Kidney (tissue), 14 donors: Measurements from ENCODE around the gene RIMBP2. TPM values are rescaled to one million over a fixed set of nuclear protein-coding genes. Genes with fewer than 3 reads are reported as not detected.

Experiments used
- DNase-seq, 5 donors: peaks; one replicate each; pipeline ENCODE4 v3.0.0-alpha.2; 2013 to 2020
- FAIRE-seq: peaks from 2 replicates; lab custom pipeline; 2012; peaks lifted over from hg19 to GRCh38; lab: Jason Lieb, UNC
- H3K27ac ChIP-seq, 2 donors: one replicate each; pipeline ENCODE4 v1.7.0; 2013; ENCODE audit warnings: low read depth in 2 of 2, low read length in 2 of 2, inconsistent platforms in 1 of 2
- H3K27me3 ChIP-seq: one replicate; pipeline ENCODE4 v1.7.1; 2013; ENCODE audit warnings: low read length, inconsistent platforms; ENCODE audit not compliant: control insufficient read depth, insufficient read depth
- H3K36me3 ChIP-seq, 3 donors: one replicate each; pipeline versions ENCODE4 v1.7.0 to v1.7.1; 2013; ENCODE audit warnings: low read length in 3 of 3, control low read depth in 1 of 3, inconsistent platforms in 1 of 3; ENCODE audit not compliant: insufficient read depth in 3 of 3, control insufficient read depth in 2 of 3
- H3K4me1 ChIP-seq, 3 donors: one replicate each; pipeline versions ENCODE4 v1.7.0 to v1.7.1; 2013; ENCODE audit warnings: low read length in 3 of 3, inconsistent platforms in 1 of 3, low read depth in 1 of 3; ENCODE audit not compliant: control insufficient read depth in 2 of 3, insufficient read depth in 2 of 3
- H3K4me3 ChIP-seq, 3 donors: one replicate each; pipeline versions ENCODE4 v1.7.0 to v1.8.1; 2013; ENCODE audit warnings: low read length in 3 of 3, control low read depth in 1 of 3, inconsistent platforms in 1 of 3
- H3K9ac ChIP-seq, 3 donors: one replicate each; pipeline versions ENCODE4 v1.7.0 to v1.7.1; 2013; ENCODE audit warnings: low read length in 3 of 3, control low read depth in 1 of 3, inconsistent platforms in 1 of 3
- H3K9me3 ChIP-seq, 3 donors: one replicate each; pipeline versions ENCODE4 v1.7.0 to v1.7.1; 2013; ENCODE audit warnings: low read length in 3 of 3, control low read depth in 1 of 3, inconsistent platforms in 1 of 3; ENCODE audit not compliant: control insufficient read depth in 2 of 3, insufficient read depth in 1 of 3
- intact Hi-C: fragments of 100-400 bp; cut with DNase I; formaldehyde crosslinking; loops from one replicate; pipeline ENCODE4 v1.11.1; 2022
- polyA plus RNA-seq: library from polyadenylated mRNA; stranded (reverse); fragments of 350-450 nt; fragmentation: Illumina TruSeq; extraction: RNeasy Lipid Tissue Mini Kit (QIAGEN cat#74804); gene quantifications from one replicate; pipeline ENCODE4 v1.2.3, GENCODE V29; 2014; ENCODE audit warnings: low read depth, low replicate concordance; ENCODE audit not compliant: insufficient read depth
- total RNA-seq: library from RNA; stranded (reverse); fragmentation: NEBNext Ultra II Directional; extraction: Animal tissue kit (Norgen Biotek cat#: 25700); gene quantifications from one replicate; pipeline ENCODE4 v1.2.1, GENCODE V29; 2021
- TF ChIP-seq, protein P1 (sequence below): IDR thresholded peaks from 3 replicates; pipeline ENCODE4 v1.5.1; 2012; ENCODE audit warnings: mild to moderate bottlenecking, moderate library complexity, borderline replicate concordance; ENCODE audit not compliant: insufficient read depth; ENCODE audit errors: extremely low read depth
- donor health status: control.
- donor health status: control.
- donor health status: control.
- donor health status: control.
- donor health status: control.
- donor health status: DM: yes; HTN: yes; CAD: no.
- donor health status: Normal renal cell carcinoma (clear cell type).

Gene RIMBP2
- total and polyA plus RNA-seq, 2 donors from 2014 or later, result 2.8 to 51.7 TPM

DNA sequence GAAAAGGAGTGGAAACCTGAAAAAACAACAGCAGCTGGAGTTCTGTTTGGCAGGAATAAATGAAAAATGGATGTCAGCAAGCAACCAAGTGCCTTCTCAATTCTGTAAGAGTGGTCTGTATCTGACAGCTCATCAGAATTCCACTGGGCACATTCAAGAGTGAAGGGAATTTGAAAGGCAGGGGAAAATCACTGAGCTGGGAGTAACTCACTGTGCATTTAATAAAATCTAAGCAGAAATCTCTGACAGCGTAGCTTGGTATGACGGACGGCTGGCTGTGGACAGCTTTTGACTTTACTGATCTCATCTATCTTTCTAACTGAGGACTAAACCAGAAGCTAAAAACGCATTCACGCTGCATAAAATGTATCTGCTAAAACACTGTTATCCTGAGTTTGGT is 153.4 kb downstream of the RIMBP2 start:
- no peaks in the 10 kb centered on the region for H3K27me3 ChIP-seq
- H3K36me3 ChIP-seq, result no peaks in the 10 kb centered on the region
- H3K4me1 ChIP-seq, result no peaks in the 10 kb centered on the region
- TF ChIP-seq, protein P1, sequence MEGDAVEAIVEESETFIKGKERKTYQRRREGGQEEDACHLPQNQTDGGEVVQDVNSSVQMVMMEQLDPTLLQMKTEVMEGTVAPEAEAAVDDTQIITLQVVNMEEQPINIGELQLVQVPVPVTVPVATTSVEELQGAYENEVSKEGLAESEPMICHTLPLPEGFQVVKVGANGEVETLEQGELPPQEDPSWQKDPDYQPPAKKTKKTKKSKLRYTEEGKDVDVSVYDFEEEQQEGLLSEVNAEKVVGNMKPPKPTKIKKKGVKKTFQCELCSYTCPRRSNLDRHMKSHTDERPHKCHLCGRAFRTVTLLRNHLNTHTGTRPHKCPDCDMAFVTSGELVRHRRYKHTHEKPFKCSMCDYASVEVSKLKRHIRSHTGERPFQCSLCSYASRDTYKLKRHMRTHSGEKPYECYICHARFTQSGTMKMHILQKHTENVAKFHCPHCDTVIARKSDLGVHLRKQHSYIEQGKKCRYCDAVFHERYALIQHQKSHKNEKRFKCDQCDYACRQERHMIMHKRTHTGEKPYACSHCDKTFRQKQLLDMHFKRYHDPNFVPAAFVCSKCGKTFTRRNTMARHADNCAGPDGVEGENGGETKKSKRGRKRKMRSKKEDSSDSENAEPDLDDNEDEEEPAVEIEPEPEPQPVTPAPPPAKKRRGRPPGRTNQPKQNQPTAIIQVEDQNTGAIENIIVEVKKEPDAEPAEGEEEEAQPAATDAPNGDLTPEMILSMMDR, result no peak
- H3K9me3 ChIP-seq, result peaks cover 0 to 19% (median 7%) of the 10 kb centered on the region in 3 donors
- no peak overlapping the region for H3K9ac ChIP-seq
- intact Hi-C loops, result no loop called here
- H3K27ac ChIP-seq, result no peak overlapping the region
- no peak for DNase-seq
- H3K4me3 ChIP-seq, result no peak overlapping the region
- no peak for FAIRE-seq

DNA sequence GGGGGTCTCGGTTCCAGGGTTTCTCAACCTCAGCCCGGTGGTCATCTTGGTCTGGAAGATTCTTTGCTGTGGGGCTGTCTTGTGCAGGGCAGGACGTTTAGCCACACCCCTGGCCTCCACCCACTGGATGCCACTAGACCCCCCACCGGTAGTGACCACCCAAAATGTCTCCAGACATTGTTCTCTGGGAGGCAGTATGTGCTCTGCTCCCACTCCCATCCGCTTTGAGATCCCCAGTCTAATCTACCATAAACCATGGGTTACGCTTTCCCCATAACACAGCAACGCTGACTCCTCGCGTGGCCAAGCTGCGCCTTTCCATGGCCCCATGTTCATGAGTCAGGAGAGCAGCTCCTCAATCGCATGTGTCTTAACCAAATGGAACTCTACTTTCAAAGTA is 155.8 kb downstream of the RIMBP2 start:
- Histone ChIP-seq H3K4me3 (no peak overlapping the region), H3K27ac (no peak overlapping the region), H3K9me3 (peaks cover 0 to 5% (median 2%) of the 10 kb centered on the region in 3 donors), H3K27me3 (no peaks in the 10 kb centered on the region), H3K4me1 (peaks cover 0 to 2% (median 0%) of the 10 kb centered on the region in 3 donors), H3K36me3 (no peaks in the 10 kb centered on the region), H3K9ac (no peak overlapping the region)
- FAIRE-seq (no peak), DNase-seq (no peak)
- intact Hi-C loops, result no loop called here
- TF ChIP-seq, protein P1, result no peak

DNA sequence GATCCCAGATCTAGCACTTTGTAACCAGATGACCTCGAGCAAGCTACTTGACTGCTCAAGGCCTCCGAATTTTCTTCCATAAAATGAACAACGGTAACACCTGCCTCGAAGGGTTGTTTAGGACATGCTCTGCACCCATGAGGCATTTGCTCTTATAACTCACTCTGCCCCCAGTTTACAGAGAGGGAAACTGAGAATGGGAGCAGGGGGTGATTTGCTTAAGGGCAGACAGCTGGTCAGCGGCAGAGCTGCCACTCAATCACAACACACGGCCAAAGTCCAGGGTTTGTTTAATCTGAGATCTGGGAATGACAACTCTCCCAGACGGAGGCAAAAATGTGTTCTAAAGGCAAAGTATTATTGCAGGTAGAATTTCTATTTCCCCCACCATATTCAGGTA is 156.3 kb downstream of the RIMBP2 start:
- no peak overlapping the region for H3K9ac ChIP-seq
- TF ChIP-seq, protein P1, result no peak
- intact Hi-C loops, result no loop called here
- no peak for DNase-seq
- no peak for FAIRE-seq
- H3K27ac ChIP-seq, result no peak overlapping the region
- H3K4me1 ChIP-seq, result peaks cover 0 to 2% (median 0%) of the 10 kb centered on the region in 3 donors
- H3K4me3 ChIP-seq, result no peak overlapping the region
- H3K9me3 ChIP-seq, result peaks cover 0 to 3% (median 0%) of the 10 kb centered on the region in 3 donors
- H3K27me3 ChIP-seq, result no peaks in the 10 kb centered on the region
- no peaks in the 10 kb centered on the region for H3K36me3 ChIP-seq
